Measurements from ENCODE around the gene EARS2. TPM values are rescaled to one million over a fixed set of nuclear protein-coding genes. Genes with fewer than 3 reads are reported as not detected.
A peak's percentile ranks its signal among the peaks of the same experiment; 100 is the strongest.

EARS2 gene
- total and polyA plus RNA-seq, 10 donors: 9.8 to 21.8 (median 17.2) TPM

GRCh38 chr16:23521965-23522364 lies 35.2 kb downstream of the EARS2 start:
- peak overlapping the region in 1 of 8 donors; percentile 83 for H3K27ac ChIP-seq
- no peak overlapping the region for H3K4me3 ChIP-seq
- no peaks in the 10 kb centered on the region for H3K9me3 ChIP-seq
- DNase-seq: no peak
- TF ChIP-seq POLR2AphosphoS5 (IDR thresholded peaks at IDR 0.05): no peak
- no peak for TF ChIP-seq POLR2A (IDR thresholded peaks at IDR 0.05)
- TF ChIP-seq, protein P1, sequence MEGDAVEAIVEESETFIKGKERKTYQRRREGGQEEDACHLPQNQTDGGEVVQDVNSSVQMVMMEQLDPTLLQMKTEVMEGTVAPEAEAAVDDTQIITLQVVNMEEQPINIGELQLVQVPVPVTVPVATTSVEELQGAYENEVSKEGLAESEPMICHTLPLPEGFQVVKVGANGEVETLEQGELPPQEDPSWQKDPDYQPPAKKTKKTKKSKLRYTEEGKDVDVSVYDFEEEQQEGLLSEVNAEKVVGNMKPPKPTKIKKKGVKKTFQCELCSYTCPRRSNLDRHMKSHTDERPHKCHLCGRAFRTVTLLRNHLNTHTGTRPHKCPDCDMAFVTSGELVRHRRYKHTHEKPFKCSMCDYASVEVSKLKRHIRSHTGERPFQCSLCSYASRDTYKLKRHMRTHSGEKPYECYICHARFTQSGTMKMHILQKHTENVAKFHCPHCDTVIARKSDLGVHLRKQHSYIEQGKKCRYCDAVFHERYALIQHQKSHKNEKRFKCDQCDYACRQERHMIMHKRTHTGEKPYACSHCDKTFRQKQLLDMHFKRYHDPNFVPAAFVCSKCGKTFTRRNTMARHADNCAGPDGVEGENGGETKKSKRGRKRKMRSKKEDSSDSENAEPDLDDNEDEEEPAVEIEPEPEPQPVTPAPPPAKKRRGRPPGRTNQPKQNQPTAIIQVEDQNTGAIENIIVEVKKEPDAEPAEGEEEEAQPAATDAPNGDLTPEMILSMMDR (IDR thresholded peaks at IDR 0.05 in 8 of 11, conservative IDR thresholded peaks at IDR 0.05 in 3 of 11): no peak
- WGBS, 5 donors: 92 to 97% (median 95%) methylated on average over 4 of the region's 4 CpGs
- peaks cover 0 to 60% (median 23%) of the 10 kb centered on the region in 6 donors for H3K36me3 ChIP-seq
- intact Hi-C loops (cut with DNase I; ENCODE audit: low total_unique reads): no loop called here
- peaks cover 8 to 51% (median 38%) of the 10 kb centered on the region in 6 donors for H3K4me1 ChIP-seq
- no peaks in the 10 kb centered on the region for H3K27me3 ChIP-seq (replicated peaks in 1 of 7)

DNA sequence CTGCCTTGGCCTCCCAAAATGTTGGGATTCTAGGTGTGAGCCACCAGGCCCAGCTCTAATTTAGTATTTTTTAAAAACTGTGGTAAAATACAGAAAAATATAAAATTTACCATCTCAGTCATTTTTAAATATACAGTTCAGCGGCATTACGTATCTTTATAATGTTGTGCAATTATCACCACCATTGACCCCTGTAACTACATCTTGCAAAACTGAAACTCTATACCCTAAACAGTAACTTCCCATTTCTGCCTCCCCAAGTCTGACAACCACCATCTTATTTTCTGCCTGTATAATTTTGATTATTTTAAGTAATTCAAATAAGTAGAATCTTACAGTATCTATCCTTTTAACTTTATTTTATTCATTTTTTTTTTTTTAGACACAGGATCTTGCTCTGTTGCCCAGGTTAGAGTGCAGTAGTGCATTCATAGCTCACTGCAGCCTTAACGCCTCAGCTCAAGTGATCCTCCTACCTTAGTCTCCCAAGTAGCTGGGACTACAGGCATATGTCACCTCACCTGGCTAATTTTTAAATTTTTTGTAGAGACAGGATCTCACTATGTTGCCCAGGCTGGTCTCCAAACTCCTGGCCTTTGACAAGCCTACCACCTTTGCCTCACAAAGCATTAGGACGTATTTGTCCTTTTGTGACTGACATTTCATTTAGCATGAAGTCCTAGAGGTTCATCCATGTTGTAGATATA lies 36.0 kb downstream of the EARS2 start:
- Histone ChIP-seq H3K27ac (peak overlapping the region in 7 of 8 donors; percentile 21 to 83 (median 72)), H3K9me3 (no peaks in the 10 kb centered on the region), H3K4me3 (no peak overlapping the region), H3K27me3 (replicated peaks in 1 of 7) (no peaks in the 10 kb centered on the region), H3K4me1 (peaks cover 14 to 59% (median 46%) of the 10 kb centered on the region in 6 donors), H3K36me3 (peaks cover 0 to 53% (median 22%) of the 10 kb centered on the region in 6 donors)
- intact Hi-C loops (cut with DNase I; ENCODE audit: low total_unique reads): no loop called here
- TF ChIP-seq, protein P1 (IDR thresholded peaks at IDR 0.05 in 8 of 11, conservative IDR thresholded peaks at IDR 0.05 in 3 of 11): no peak
- TF ChIP-seq POLR2AphosphoS5 (IDR thresholded peaks at IDR 0.05) (no peak), POLR2A (IDR thresholded peaks at IDR 0.05) (no peak)
- 41 to 80% (median 59%) methylated on average over 3 to 4 of the region's 4 CpGs for WGBS, 5 donors
- DNase-seq: no peak

- no peaks in the 10 kb centered on the region for H3K27me3 ChIP-seq (replicated peaks in 1 of 7)
Observed at GRCh38 chr16:23520500-23520899, 36.6 kb downstream of the EARS2 start.

DNA sequence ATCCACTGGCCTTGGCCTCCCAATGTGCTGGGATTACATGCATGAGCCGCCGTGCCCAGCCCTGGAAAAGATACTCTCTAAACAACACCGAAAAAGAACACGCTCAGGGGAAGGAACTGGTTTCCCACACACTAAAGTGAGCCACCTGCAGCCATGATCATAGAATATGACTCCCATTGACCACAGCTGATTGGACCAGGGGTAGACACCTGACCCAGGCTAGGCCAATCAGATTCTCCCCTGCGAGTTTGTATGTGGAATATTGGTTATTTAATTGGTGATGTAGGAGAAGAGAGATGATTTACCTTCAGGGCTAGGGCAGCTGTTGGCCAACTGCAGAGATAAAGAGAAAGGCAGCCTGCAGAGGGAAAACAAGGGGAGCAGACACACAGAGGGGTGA lies 37.9 kb downstream of the EARS2 start:
- peaks cover 14 to 76% (median 55%) of the 10 kb centered on the region in 6 donors for H3K4me1 ChIP-seq
- no peak for TF ChIP-seq POLR2A (IDR thresholded peaks at IDR 0.05)
- no peak for TF ChIP-seq POLR2AphosphoS5 (IDR thresholded peaks at IDR 0.05)
- TF ChIP-seq, protein P1 (IDR thresholded peaks at IDR 0.05 in 8 of 11, conservative IDR thresholded peaks at IDR 0.05 in 3 of 11): no peak

More at GRCh38 chr16:23520500-23520899, 36.6 kb downstream of the EARS2 start:
- Histone ChIP-seq H3K27ac (peak overlapping the region in 7 of 8 donors; percentile 21 to 83 (median 72)), H3K4me3 (no peak overlapping the region), H3K4me1 (peaks cover 14 to 64% (median 49%) of the 10 kb centered on the region in 6 donors), H3K36me3 (peaks cover 0 to 46% (median 22%) of the 10 kb centered on the region in 6 donors), H3K9me3 (no peaks in the 10 kb centered on the region)
- intact Hi-C loops (cut with DNase I; ENCODE audit: low total_unique reads): no loop called here
- WGBS, 5 donors: 52 to 70% (median 61%) methylated on average over 4 of the region's 4 CpGs
- TF ChIP-seq, protein P1 (IDR thresholded peaks at IDR 0.05 in 8 of 11, conservative IDR thresholded peaks at IDR 0.05 in 3 of 11): no peak
- TF ChIP-seq POLR2AphosphoS5 (IDR thresholded peaks at IDR 0.05): no peak
- no peak for TF ChIP-seq POLR2A (IDR thresholded peaks at IDR 0.05)
- DNase-seq: no peak

More for the DNA sequence above, 37.9 kb downstream of the EARS2 start:
- DNase-seq: no peak
- Histone ChIP-seq H3K36me3 (peaks cover 0 to 34% (median 16%) of the 10 kb centered on the region in 6 donors), H3K27ac (peak overlapping the region in 6 of 8 donors; percentile 1 to 83 (median 68)), H3K4me3 (no peak overlapping the region), H3K9me3 (no peaks in the 10 kb centered on the region), H3K27me3 (replicated peaks in 1 of 7) (no peaks in the 10 kb centered on the region)
- WGBS, 5 donors: 72 to 87% (median 82%) methylated on average over 5 of the region's 5 CpGs
- intact Hi-C loops (cut with DNase I; ENCODE audit: low total_unique reads): no loop called here
